OCI-LY3 (cell line): Measurements from ENCODE around the gene NDUFV1.

Experiments used
- H2AFZ ChIP-seq: fragments of 200-600, 300-600 bp; shearing (Covaris generic); 2 replicates; pipeline ENCODE4 v1.6.0; 2014; ENCODE audit warnings: antibody characterized with exemption, low read depth, low read length
- H3K27ac ChIP-seq: fragments of 200-600, 300-600 bp; sonication (generic); 2 replicates; pipeline ENCODE4 v1.5.1; 2014; ENCODE audit warnings: mild to moderate bottlenecking, low read length, moderate library complexity, mixed read lengths
- H3K27me3 ChIP-seq: fragments of 200-600, 300-600 bp; sonication (generic); 2 replicates; pipeline ENCODE4 v1.6.1; 2014; ENCODE audit warnings: low read depth, low read length, mixed read lengths
- H3K36me3 ChIP-seq: fragments of 200-600, 300-600 bp; sonication (generic); replicated peaks from 2 replicates; pipeline ENCODE3; 2014; ENCODE audit warnings: low read depth, low read length, mixed read lengths
- H3K4me1 ChIP-seq: fragments of 300-600, 200-600 bp; sonication (generic); 2 replicates; pipeline ENCODE4 v1.6.1; 2014; ENCODE audit warnings: low read length, mixed read lengths
- H3K4me2 ChIP-seq: fragments of 200-600, 300-600 bp; sonication (generic); 2 replicates; pipeline ENCODE4 v1.6.1; 2014; ENCODE audit warnings: low read length, mixed read lengths
- H3K4me3 ChIP-seq: fragments of 300-600, 200-600 bp; sonication (generic); 2 replicates; pipeline ENCODE4 v1.5.1; 2014; ENCODE audit warnings: antibody characterized with exemption, mild to moderate bottlenecking, low read length, moderate library complexity
- H3K79me2 ChIP-seq: fragments of 300-600, 200-600 bp; shearing (Covaris generic); 2 replicates; pipeline ENCODE4 v1.6.1; 2014; ENCODE audit warnings: mild to moderate bottlenecking, low read length, mixed read lengths
- H3K9ac ChIP-seq: fragments of 300-600, 200-600 bp; shearing (Covaris generic); 2 replicates; pipeline ENCODE4 v1.6.0; 2014; ENCODE audit warnings: mild to moderate bottlenecking, low read length, moderate library complexity
- H3K9me3 ChIP-seq: fragments of 200-600, 300-600 bp; shearing (Covaris generic); 2 replicates; pipeline ENCODE4 v1.6.1; 2014; ENCODE audit warnings: low read length, mixed read lengths; ENCODE audit not compliant: insufficient read depth
- H4K20me1 ChIP-seq: fragments of 200-600, 300-600 bp; sonication (generic); 2 replicates; pipeline ENCODE4 v1.6.1; 2016; ENCODE audit warnings: low read length, mixed read lengths; ENCODE audit not compliant: insufficient read depth
- CTCF ChIP-seq: fragments of 200-600, 300-600 bp; sonication (generic); IDR thresholded peaks from 2 replicates; pipeline ENCODE4 v1.5.1; 2014; ENCODE audit warnings: antibody characterized with exemption, low read length, low read depth
- EZH2phosphoT487 ChIP-seq: fragments of 200-600 bp; shearing (Covaris generic); IDR thresholded peaks from 2 replicates; pipeline ENCODE4 v1.6.1; 2018; ENCODE audit warnings: antibody characterized with exemption, mixed run types, low read depth

The NDUFV1 gene

GRCh38 chr11:67640758-67641337 lies 34.1 kb downstream of the NDUFV1 start:
- 0 out of 2 replicates have a peak, but pooled peaks cover 5% of the 10 kb centered on the region for H3K27me3 ChIP-seq
- no peaks in the 10 kb centered on the region for H3K79me2 ChIP-seq
- H3K36me3 ChIP-seq, result no peaks in the 10 kb centered on the region
- no peak overlapping the region for H3K9ac ChIP-seq
- no peak overlapping the region for H3K27ac ChIP-seq
- no peak overlapping the region for H3K4me3 ChIP-seq
- TF ChIP-seq EZH2phosphoT487 (no peak), CTCF (no peak)
- peaks cover 2% of the 10 kb centered on the region; the same call in 1 of the 2 replicates for H3K4me1 ChIP-seq
- no peak overlapping the region for H3K4me2 ChIP-seq
- no peaks in the 10 kb centered on the region for H3K9me3 ChIP-seq
- H4K20me1 ChIP-seq, result no peaks in the 10 kb centered on the region
- H2AFZ ChIP-seq, result no peak overlapping the region

- Histone ChIP-seq H3K27ac (no peak overlapping the region), H3K4me3 (no peak overlapping the region), H3K9me3 (no peaks in the 10 kb centered on the region), H3K27me3 (peaks cover 6% of the 10 kb centered on the region; the same call in 1 of the 2 replicates), H2AFZ (no peak overlapping the region), H3K9ac (no peak overlapping the region), H3K36me3 (no peaks in the 10 kb centered on the region), H3K4me1 (peaks cover 9% of the 10 kb centered on the region), H4K20me1 (no peaks in the 10 kb centered on the region), H3K4me2 (no peak overlapping the region), H3K79me2 (no peaks in the 10 kb centered on the region)
- TF ChIP-seq EZH2phosphoT487 (no peak), CTCF (no peak)
Measured at GRCh38 chr11:67641338-67642172, 34.8 kb downstream of the NDUFV1 start.

- no peaks in the 10 kb centered on the region for H3K9me3 ChIP-seq
- no peak overlapping the region for H3K9ac ChIP-seq
- no peaks in the 10 kb centered on the region for H4K20me1 ChIP-seq
- no peaks in the 10 kb centered on the region for H3K36me3 ChIP-seq
- peaks cover 13% of the 10 kb centered on the region for H3K27me3 ChIP-seq
- no peak overlapping the region for H3K4me2 ChIP-seq
- H3K4me1 ChIP-seq, result peaks cover 18% of the 10 kb centered on the region
- H3K79me2 ChIP-seq, result no peaks in the 10 kb centered on the region
- H3K4me3 ChIP-seq, result no peak overlapping the region
- no peak overlapping the region for H3K27ac ChIP-seq
- TF ChIP-seq EZH2phosphoT487, result no peak
- no peak for TF ChIP-seq CTCF
- H2AFZ ChIP-seq, result no peak overlapping the region
Measured at GRCh38 chr11:67642173-67643120, 35.7 kb downstream of the NDUFV1 start.
